ENCODE results near the gene ST14. TPM values are rescaled to one million over a fixed set of nuclear protein-coding genes. Genes with fewer than 3 reads are reported as not detected.

ST14 gene
- total RNA-seq, 2 donors from 2014 or later = 4.9 to 6.9 TPM

GRCh38 chr11:130144141-130144540 is 15.4 kb upstream of the ST14 start:
- ATAC-seq (ENCODE audit: insufficient number of reproducible peaks, low FRiP score, low read depth) = no peak
- no peak overlapping the region for H3K4me3 ChIP-seq
- no peak for TF ChIP-seq CTCF (IDR thresholded peaks at IDR 0.05)
- H3K36me3 ChIP-seq = peaks cover 23% of the 10 kb centered on the region
- no peaks in the 10 kb centered on the region for H3K27me3 ChIP-seq (replicated peaks; ENCODE audit: insufficient read depth)
- H3K9me3 ChIP-seq = no peaks in the 10 kb centered on the region
- no peak overlapping the region for H3K27ac ChIP-seq
- DNase-seq (ENCODE audit: low spot score) = no peak
- H3K4me1 ChIP-seq (ENCODE audit: control insufficient read depth in 1 of 2, low read depth in 2 of 2) = peaks cover 3 to 9% of the 10 kb centered on the region in 2 donors

GRCh38 chr11:130144861-130145281 is 14.7 kb upstream of the ST14 start:
- ATAC-seq (ENCODE audit: insufficient number of reproducible peaks, low FRiP score, low read depth) = no peak
- H3K9me3 ChIP-seq = no peaks in the 10 kb centered on the region
- no peak for DNase-seq (ENCODE audit: low spot score)
- H3K4me1 ChIP-seq (ENCODE audit: control insufficient read depth in 1 of 2, low read depth in 2 of 2) = peaks cover 3 to 9% of the 10 kb centered on the region in 2 donors
- no peak overlapping the region for H3K4me3 ChIP-seq
- no peak for TF ChIP-seq CTCF (IDR thresholded peaks at IDR 0.05)
- H3K36me3 ChIP-seq = peaks cover 20% of the 10 kb centered on the region
- H3K27ac ChIP-seq = no peak overlapping the region
- no peaks in the 10 kb centered on the region for H3K27me3 ChIP-seq (replicated peaks; ENCODE audit: insufficient read depth)

- H3K9me3 ChIP-seq = no peaks in the 10 kb centered on the region
- no peak overlapping the region for H3K4me3 ChIP-seq
- DNase-seq (ENCODE audit: low spot score) = no peak
- no peaks in the 10 kb centered on the region for H3K27me3 ChIP-seq (replicated peaks; ENCODE audit: insufficient read depth)
- H3K36me3 ChIP-seq = peaks cover 20% of the 10 kb centered on the region
- ATAC-seq (ENCODE audit: insufficient number of reproducible peaks, low FRiP score, low read depth) = no peak
- TF ChIP-seq CTCF (IDR thresholded peaks at IDR 0.05) = no peak
- H3K27ac ChIP-seq = no peak overlapping the region
- peaks cover 3 to 9% of the 10 kb centered on the region in 2 donors for H3K4me1 ChIP-seq (ENCODE audit: control insufficient read depth in 1 of 2, low read depth in 2 of 2)
Measured at GRCh38 chr11:130145311-130145812, 14.2 kb upstream of the ST14 start.

GRCh38 chr11:130145975-130146776 is 13.4 kb upstream of the ST14 start:
- Histone ChIP-seq H3K4me3 (no peak overlapping the region), H3K36me3 (peaks cover 20% of the 10 kb centered on the region), H3K27ac (no peak overlapping the region), H3K9me3 (no peaks in the 10 kb centered on the region), H3K4me1 (ENCODE audit: control insufficient read depth in 1 of 2, low read depth in 2 of 2) (peaks cover 3 to 9% of the 10 kb centered on the region in 2 donors), H3K27me3 (replicated peaks; ENCODE audit: insufficient read depth) (no peaks in the 10 kb centered on the region)
- ATAC-seq (ENCODE audit: insufficient number of reproducible peaks, low FRiP score, low read depth) (no peak), DNase-seq (ENCODE audit: low spot score) (no peak)
- no peak for TF ChIP-seq CTCF (IDR thresholded peaks at IDR 0.05)

- H3K27ac ChIP-seq = no peak overlapping the region
- no peak for DNase-seq (ENCODE audit: low spot score)
- H3K4me1 ChIP-seq (ENCODE audit: control insufficient read depth in 1 of 2, low read depth in 2 of 2) = peaks cover 3 to 7% of the 10 kb centered on the region in 2 donors
- H3K36me3 ChIP-seq = peaks cover 20% of the 10 kb centered on the region
- no peak for TF ChIP-seq CTCF (IDR thresholded peaks at IDR 0.05)
- H3K9me3 ChIP-seq = no peaks in the 10 kb centered on the region
- no peaks in the 10 kb centered on the region for H3K27me3 ChIP-seq (replicated peaks; ENCODE audit: insufficient read depth)
- ATAC-seq (ENCODE audit: insufficient number of reproducible peaks, low FRiP score, low read depth) = no peak
- H3K4me3 ChIP-seq = no peak overlapping the region
Measured at GRCh38 chr11:130146796-130147195, 12.8 kb upstream of the ST14 start.
